OCI-M1 (cell line): ENCODE measurements around the gene FGD3.
"Not testable (repeated sequence)": the region's sequence is repeated elsewhere in the genome, so short reads cannot be mapped to it uniquely, and the experiment has no call there.

Experiments
- DNase-seq: peaks from one replicate; lab custom pipeline; 2025; lab: John Stamatoyannopoulos, UW

Gene FGD3

DNA sequence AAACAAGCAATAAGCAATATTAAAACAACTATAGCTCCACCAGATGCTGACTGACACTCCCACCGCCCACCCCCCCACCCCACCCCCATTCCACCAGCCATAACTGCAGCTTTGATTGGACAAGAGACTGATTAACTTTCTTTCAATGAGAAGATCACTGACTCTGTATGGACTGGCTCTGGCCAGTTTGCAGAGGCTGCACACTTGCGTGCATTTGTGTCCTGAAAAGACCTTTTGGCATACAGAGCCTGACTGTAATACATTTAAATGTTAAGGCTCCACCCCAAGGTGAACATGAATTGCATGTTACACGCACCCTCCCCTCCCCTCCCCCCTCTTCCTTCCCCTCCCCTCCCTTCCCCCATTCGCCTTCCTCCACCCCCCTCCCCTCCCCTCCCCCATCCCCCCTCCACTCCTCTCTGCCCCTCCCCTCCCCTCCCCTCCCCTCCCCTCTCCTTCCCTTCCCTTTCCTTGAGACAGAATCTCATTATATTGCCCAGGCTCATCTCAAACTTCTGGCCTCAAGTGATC, 31.1 kb downstream of the FGD3 start:
- DNase-seq = peak; percentile 22

GRCh38 chr9:92979283-92980056, 32.1 kb downstream of the FGD3 start:
- DNase-seq = no peak

DNA sequence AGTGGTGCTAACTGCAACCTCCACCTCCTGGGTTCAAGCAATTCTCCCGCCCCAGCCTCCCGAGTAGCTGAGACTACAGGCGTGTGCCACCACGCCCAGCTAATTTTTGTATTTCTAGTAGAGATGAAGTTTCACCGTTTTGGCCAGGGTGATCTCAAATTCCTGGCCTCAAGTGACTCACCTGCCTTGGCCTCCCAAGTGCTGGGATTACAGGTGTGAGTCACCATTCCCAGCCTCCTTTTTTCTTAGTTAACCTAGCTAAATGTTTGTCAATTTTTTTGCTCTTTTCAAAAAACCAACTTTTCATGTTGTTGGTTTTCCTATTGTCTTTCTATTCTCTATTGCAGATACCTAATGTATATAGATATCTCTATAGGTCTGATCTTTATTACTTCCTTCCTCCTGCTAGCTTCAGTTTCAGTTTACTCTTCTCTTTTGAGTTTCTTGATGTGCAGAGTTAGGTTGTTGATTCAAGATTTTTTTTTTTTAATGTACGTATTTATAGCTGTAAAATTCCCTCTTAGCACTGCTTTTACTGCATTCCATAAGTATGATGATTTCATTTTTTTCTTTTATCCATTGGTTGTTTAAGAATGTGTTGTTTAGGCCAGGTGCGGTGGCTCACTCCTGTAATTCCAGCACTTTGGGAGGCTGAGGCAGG, 32.9 kb downstream of the FGD3 start:
- DNase-seq = no peak

GRCh38 chr9:92982130-92982529, 34.8 kb downstream of the FGD3 start:
- no peak for DNase-seq

- peak; percentile 52 for DNase-seq
Measured at GRCh38 chr9:92983984-92984589, 36.8 kb downstream of the FGD3 start.

GRCh38 chr9:92984976-92985375, 37.7 kb downstream of the FGD3 start:
- DNase-seq = no peak

DNA sequence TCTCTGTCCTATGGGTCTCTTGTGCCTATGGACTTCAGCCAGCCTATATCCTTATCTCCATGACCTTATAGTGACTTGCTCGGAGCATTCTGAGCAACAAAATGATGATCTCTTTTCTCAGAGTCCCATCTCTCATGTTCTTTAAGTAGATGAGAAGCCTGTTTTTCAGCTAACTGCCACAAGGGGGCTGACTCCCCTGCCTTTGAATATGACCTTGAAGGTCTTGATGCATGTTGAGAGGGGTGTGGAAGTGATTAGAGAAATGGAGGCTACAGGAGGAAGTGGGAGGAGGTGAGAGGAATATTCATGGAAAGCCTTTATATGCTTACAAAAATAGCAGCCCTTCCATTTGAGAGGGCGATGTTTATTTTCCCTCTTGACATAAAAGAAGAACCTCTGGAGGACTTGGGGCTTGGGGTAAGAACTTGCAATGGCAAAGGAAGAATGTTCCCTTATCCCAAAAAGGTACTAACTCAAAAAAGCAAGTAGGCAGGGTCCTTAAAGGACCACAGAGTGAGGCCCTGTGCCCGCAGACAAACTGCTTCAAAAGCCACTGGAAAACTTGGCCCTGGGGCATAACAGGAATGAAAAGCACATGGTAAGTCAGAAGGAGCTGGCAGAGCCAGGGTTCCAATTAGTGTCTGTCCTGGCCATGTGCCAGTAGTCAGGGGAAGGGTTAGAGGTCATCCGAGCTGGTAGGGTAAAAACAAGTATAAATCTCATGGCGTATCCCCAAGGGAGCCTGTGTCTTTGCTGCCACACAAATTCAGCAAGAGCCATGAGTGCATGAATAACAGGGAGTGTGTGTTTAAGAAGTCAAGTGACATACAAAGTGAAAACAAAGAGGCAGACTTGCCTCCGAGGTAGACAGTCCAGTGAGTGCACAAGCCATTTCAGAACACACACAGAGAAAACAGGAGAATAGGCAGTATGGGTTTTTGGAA, 39.1 kb downstream of the FGD3 start:
- DNase-seq = peak; percentile 47

DNA sequence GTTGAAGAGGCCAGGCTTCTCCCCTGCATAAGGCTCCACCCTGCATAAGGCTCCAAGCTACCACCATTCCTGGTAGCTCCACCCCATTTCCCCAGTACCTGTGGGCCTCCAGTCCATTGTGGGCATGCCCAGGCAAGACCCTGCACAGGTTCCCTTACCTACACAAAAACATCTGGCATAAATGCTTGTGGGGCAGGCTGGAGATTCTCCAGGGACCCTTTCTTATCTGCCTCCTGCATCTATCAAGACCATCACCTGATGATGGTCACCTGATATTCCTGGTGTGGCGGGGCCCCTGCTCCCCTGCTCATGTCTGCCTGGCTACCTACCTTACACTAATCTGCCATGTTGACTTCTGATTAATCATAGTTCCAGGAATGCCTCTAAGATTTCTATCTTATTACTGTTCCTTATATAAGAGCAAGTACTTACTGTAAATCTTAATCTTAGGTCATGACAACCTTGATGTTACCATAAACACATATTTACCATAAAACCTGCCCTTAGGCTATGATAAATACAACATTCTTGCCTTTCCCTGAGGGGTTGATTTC, 41.0 kb downstream of the FGD3 start:
- no peak for DNase-seq

DNA sequence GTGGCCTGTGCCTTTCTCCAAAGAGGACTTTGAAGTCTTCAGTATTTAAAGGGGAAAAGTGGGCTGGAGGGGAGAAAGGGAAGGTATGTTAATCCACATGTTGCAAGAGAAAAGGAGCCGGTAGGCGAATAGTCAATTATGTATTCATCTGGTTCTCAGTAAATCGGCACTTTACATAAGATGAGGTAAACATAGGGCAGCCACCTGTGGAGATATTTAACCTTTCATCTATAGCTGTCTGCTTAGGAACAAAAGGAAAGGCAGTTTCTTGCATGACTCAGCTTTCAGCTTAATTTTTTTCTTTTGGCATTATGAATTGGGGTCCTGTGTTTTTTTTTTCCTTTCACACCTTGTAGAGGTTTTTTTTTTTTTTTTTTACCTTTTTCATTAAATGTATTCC, 42.2 kb downstream of the FGD3 start:
- DNase-seq = no peak

GRCh38 chr9:92990461-92990860, 43.1 kb downstream of the FGD3 start:
- DNase-seq = no peak

DNA sequence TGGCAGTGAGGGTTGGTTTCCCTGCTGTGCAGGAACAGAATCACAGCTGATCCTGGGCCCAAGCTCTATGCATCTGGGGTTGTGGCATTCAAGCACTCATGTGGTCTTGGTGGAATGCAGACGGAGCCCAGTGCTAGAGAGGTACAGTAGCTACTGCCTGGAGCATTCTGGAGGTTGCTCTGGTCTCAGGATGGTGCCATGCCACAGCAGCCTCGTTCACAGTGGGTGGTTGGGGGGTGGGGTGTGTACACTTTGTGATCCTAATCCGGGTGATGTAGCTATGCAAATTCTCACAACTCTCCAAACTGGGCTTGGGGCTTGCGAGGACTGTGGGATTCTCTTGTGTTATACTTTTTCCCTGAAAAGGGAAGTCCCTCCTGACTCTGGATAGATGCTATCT, 45.2 kb downstream of the FGD3 start:
- no peak for DNase-seq

GRCh38 chr9:92998871-92999270, 51.5 kb downstream of the FGD3 start:
- not testable (repeated sequence) for DNase-seq

DNA sequence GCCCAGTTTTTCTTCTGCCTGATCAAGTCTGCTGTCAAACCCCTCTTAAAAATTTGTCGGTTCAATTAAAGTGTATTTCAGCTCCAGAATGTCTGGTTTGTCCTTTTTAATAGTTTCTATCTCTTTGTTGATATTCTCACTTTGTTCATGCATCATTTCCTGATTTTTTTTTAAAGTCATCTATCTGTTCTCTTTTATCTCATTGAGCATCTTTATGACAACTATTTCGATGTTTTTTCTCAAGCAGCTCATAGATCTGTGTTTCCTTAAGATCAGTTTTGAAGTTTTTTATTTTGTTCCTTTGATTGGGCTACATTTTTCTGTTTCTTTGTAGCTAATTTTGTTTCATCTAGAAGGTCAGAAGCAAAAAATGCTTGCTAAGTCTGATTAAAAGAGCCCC, 53.7 kb downstream of the FGD3 start:
- no peak for DNase-seq

DNA sequence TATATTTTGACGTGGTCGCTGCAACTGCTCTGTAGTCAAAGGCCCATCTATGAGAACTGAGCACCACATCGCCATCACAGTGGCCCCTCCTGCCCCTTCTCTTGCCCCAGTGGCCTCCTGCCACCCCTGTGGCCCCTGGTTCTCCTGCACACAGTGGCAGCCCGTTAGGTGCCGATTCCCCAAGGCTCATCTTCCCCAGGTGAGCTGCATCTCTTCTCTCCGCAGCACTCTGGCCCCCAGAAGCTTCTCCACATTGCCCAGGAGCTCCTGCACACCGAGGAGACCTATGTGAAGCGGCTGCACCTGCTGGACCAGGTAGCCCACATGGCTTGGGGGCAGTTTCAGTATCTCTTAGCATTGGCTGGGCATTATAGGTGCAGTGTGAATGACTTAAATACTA, 55.4 kb downstream of the FGD3 start:
- DNase-seq = no peak

DNA sequence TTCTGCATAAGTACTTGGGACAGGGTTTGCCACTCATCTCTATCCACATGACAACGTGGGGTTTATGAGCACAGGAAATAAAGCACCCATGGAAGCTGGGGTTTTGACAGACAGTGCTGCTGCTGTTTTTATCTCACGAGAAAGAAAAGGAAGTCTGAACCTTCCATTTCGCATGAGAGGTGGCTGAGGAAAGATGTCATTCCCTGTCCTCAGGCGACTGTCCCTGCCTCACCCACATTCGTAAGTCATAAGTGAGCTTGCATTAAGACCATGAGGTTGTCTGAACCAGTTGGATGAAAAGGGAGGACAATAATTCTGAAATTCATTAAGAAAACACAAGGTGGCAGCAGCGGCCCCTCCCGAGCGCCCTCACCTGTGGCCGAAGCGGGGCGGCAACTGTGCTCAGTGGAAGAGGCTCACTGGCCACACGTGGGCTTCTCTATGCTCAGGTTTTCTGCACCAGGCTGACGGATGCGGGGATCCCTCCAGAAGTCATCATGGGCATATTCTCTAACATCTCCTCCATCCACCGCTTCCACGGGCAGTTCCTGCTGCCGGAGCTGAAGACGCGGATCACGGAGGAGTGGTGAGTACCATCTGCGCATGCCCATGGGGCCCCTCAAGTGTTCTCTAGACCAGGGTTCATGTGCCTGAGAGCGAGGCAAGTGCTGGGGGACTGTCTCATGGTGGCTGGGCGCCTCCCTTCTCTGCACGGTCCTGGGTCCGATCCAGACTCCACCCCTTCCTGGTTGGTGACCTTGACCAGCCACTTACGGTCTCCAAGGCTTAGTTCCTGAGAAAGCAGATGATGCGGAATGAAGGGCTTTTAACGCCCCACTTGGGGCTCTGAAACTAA, 56.5 kb downstream of the FGD3 start:
- peak; percentile 49 for DNase-seq

GRCh38 chr9:93004561-93004960, 57.2 kb downstream of the FGD3 start:
- no peak for DNase-seq

- DNase-seq = no peak
Measured at GRCh38 chr9:93005876-93006275, 58.6 kb downstream of the FGD3 start.

DNA sequence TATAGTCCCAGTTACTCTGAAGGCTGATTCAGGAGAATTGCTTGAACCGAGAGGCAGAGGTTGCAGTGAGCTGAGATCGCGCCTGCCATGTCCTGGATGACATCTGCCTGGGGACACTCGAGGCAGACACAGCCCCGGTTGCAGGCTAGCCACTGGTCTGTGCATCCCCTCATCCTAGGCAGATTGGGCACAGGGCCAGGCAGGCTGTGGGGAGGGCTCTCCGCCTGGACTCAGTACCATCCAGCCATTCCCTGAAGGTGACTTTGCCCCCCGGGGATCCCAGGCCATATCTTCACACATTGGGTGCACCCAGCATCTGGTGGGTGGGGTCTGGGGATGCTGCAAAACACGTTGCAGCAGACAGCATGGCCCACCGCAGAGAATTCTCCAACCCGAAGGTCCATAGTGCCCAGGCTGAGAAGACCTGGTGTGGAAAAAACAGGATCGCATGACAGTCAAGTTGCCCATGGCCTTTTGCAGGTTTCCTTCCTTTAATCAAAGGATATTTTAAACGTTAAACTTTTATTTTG, 60.3 kb downstream of the FGD3 start:
- no peak for DNase-seq

DNA sequence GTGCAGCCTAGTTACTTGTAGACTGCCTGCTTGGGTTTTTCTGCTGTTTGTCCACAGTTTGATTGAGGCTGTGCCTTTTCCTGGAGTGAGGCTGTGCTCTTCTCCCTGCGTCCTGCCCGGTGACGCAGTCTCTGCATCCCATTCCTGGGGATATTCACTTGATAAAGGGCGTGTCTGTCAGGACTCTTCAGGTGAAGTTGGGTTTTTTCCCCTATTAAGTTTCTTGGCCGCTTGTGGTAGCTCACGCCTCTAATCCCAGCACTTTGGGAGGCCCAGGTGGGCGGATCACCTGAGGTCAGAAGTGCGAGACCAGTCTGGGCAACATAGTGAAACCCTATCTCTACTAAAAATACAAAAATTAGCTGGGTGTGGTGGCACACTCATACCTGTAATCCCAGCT, 61.1 kb downstream of the FGD3 start:
- DNase-seq = no peak

DNA sequence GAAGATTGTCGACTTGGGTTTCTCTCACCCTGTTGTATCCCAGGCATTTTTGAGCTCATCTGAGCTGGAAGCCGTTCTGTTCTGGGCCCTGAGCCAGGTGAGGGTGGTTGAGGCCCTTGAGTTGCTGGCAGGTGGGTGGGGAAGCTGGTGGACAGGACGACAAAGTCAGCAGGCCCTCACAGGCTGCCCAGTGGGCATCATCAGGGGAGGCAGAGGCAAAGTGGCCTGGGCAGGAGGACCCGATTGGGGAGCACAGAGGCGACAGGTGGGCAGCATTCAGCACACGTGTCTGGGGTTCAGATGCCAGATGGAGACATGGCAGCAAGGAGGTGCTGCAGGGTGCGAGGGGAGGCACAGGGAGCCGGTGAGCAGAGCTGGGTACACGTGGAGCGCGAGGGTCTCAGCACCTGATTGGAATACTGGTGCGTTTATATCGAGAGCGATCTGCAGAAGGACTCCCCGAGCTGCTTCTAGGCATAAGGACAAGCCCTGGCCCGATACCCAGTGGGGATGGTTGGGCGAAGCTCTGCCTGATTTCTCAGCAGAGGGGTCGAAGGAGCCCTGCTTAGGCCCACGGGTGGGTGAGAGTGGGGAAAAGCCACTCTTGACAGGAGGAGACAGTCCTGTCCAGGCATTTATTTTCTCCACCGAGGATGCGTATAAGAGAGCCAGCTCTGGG, 62.2 kb downstream of the FGD3 start:
- DNase-seq = no peak
